C4-2B (cell line): ENCODE results near the gene CASKIN1.

Experiments
- ZFX ChIP-seq: fragments of 450-650 bp; IDR thresholded peaks from 2 replicates; pipeline ENCODE4 v1.6.1; 2017
- TF ChIP-seq, protein P1 (sequence below): fragments of 450-650 bp; conservative IDR thresholded peaks from 2 replicates; pipeline ENCODE4 v1.5.1; 2017; ENCODE audit warnings: mild to moderate bottlenecking

GRCh38 chr16:2200313-2200712, 3.9 kb upstream of the CASKIN1 start:
- TF ChIP-seq, protein P1, sequence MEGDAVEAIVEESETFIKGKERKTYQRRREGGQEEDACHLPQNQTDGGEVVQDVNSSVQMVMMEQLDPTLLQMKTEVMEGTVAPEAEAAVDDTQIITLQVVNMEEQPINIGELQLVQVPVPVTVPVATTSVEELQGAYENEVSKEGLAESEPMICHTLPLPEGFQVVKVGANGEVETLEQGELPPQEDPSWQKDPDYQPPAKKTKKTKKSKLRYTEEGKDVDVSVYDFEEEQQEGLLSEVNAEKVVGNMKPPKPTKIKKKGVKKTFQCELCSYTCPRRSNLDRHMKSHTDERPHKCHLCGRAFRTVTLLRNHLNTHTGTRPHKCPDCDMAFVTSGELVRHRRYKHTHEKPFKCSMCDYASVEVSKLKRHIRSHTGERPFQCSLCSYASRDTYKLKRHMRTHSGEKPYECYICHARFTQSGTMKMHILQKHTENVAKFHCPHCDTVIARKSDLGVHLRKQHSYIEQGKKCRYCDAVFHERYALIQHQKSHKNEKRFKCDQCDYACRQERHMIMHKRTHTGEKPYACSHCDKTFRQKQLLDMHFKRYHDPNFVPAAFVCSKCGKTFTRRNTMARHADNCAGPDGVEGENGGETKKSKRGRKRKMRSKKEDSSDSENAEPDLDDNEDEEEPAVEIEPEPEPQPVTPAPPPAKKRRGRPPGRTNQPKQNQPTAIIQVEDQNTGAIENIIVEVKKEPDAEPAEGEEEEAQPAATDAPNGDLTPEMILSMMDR, result no peak
- no peak for TF ChIP-seq ZFX
